Measurements from ENCODE around the gene SLC4A11.

DNA sequence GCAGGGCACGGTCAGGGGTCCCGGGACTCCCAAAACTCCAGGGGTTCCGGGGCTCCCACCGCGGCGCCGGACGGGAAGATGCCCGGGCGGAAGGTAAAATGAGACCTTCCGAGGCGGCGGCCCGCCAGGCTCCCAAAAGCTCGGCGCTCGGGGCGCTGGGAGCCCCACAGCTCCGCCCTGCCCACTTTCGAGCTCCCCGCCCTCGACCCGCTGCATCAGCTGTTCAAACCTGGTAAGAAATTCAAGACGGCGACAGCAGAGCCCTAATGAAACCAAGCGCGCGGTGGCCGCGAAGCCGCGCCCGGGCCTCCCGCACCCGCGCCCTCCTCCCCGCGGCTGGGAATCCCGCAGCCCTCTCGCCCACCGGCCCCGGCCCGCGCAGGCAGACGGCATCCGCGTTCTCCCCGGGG lies 369 bp downstream of the SLC4A11 start:
- TF ChIP-seq MAZ (IDR thresholded peaks at IDR 0.05; ENCODE audit: borderline replicate concordance, low read depth, low read length) (no peak), EP300 (IDR thresholded peaks at IDR 0.05) (no peak)
